Measurements from ENCODE around the gene IGF2.

The IGF2 gene

DNA sequence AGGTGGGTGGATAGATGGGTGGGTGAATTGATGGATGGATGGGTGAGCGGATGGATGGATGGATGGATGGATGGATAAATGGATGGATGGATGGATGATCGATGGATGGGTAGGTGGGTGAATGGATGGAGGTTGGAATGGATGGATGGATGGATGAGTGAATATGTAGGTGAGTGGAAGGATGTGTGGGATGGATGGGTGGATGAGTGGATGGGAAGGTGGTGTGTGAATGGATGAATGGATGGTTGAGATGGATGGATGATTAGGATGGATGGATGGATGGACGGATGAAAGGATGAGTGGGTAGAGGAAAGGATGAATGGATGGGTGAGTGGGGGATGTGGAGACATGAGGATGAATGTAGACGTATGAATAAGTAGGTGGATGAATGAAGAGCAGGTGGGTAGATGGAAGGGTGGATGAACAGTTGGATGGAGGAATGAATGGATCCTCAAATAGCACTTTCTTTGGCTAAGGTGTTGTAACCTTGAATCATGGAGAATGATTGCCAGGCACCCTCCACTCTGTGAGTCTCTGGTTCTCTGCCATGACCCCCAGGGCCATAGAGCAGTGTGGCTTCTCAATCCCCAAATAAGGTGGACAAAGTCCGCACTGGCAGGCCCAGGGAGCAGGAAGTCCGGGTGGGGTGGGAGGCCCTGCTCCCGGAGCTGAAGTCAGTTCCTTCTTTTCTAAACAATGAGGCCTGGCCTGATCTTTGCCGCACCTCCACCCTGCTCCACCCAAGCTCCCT lies 36.9 kb downstream of the IGF2 start:
- Histone ChIP-seq H3K36me3 (ENCODE audit: control insufficient read depth, insufficient read depth, low read length) (no peaks in the 10 kb centered on the region), H3K27me3 (replicated peaks; ENCODE audit: control insufficient read depth, insufficient read depth, low read length) (no peaks in the 10 kb centered on the region; the same call in 1 of the 2 replicates), H3K4me3 (replicated peaks; ENCODE audit: low read depth, low read length) (no peak overlapping the region)
- TF ChIP-seq, protein P1, sequence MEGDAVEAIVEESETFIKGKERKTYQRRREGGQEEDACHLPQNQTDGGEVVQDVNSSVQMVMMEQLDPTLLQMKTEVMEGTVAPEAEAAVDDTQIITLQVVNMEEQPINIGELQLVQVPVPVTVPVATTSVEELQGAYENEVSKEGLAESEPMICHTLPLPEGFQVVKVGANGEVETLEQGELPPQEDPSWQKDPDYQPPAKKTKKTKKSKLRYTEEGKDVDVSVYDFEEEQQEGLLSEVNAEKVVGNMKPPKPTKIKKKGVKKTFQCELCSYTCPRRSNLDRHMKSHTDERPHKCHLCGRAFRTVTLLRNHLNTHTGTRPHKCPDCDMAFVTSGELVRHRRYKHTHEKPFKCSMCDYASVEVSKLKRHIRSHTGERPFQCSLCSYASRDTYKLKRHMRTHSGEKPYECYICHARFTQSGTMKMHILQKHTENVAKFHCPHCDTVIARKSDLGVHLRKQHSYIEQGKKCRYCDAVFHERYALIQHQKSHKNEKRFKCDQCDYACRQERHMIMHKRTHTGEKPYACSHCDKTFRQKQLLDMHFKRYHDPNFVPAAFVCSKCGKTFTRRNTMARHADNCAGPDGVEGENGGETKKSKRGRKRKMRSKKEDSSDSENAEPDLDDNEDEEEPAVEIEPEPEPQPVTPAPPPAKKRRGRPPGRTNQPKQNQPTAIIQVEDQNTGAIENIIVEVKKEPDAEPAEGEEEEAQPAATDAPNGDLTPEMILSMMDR (IDR thresholded peaks at IDR 0.05; ENCODE audit: insufficient read depth, low read length, poor library complexity, severe bottlenecking): no peak
- DNase-seq (ENCODE audit: extremely low read depth, insufficient read length): no peak

DNA sequence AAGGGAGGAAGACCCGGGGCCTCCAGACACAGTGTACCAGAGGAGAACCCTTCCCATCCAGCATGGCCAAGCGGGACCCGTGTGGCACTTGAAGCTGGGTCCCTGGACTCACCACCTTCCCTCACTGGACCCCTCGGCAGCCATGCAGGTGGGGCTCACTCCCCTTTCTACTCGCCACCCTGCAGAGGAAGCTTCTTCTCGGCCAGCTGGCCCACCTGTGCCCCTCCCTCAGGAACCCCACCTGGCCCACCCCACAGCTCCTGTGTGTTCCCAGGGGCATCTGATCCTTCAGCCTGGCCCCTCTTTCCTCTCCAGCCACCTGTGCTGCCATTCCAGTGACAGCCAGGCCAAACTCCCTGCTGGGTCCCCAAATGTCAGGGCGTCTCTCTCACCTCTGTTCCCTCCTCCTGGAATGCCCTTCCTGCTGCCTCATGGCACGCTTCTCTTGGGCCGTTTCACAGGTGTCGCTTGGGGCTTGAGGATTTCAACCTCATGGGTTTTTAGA lies 38.0 kb downstream of the IGF2 start:
- no peaks in the 10 kb centered on the region; the same call in 1 of the 2 replicates for H3K27me3 ChIP-seq (replicated peaks; ENCODE audit: control insufficient read depth, insufficient read depth, low read length)
- H3K36me3 ChIP-seq (ENCODE audit: control insufficient read depth, insufficient read depth, low read length): no peaks in the 10 kb centered on the region
- no peak for DNase-seq (ENCODE audit: extremely low read depth, insufficient read length)
- TF ChIP-seq, protein P1 (IDR thresholded peaks at IDR 0.05; ENCODE audit: insufficient read depth, low read length, poor library complexity, severe bottlenecking): no peak
- H3K4me3 ChIP-seq (replicated peaks; ENCODE audit: low read depth, low read length): no peak overlapping the region

DNA sequence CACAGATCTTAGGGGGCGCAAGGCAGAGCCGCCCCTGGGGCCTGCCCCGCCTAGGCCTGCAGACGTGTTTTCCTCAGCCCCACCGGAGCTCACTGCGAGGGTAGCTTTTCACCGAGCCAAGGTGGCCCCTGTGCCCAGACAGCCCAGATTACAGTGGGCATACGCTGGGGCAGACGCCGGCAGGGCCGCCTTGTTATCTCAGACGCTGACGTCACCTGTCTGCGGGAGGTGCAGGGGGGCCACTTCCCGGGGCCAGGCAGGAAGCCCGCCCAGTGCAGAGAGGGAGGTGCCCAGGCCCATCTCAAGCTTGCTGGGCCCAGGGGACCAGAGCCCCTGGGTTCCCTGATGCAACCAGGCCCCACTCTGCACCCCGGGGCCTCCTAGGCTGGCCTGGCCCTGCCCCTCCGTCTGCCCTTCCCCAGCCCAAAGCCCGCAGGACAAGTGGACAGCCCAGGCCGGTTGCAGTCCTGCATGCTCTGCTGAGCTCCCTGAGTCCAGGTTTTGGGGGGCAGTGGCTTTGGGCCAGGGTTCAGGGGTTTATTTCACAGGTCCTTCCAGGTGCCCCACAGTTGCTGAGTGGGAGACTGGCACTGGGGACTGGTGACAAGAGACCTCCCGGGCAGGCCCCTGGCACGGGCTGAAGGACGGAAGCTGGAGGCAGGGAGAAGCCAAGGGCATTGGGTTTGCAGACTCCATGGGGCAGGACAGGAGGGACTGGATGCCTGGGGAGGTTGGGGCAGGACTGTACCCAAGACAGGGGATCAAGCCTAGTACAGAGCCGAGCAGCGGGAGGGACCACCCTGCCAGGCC lies 38.6 kb downstream of the IGF2 start:
- no peaks in the 10 kb centered on the region; the same call in 1 of the 2 replicates for H3K27me3 ChIP-seq (replicated peaks; ENCODE audit: control insufficient read depth, insufficient read depth, low read length)
- TF ChIP-seq, protein P1 (IDR thresholded peaks at IDR 0.05; ENCODE audit: insufficient read depth, low read length, poor library complexity, severe bottlenecking): no peak
- no peaks in the 10 kb centered on the region for H3K36me3 ChIP-seq (ENCODE audit: control insufficient read depth, insufficient read depth, low read length)
- no peak overlapping the region for H3K4me3 ChIP-seq (replicated peaks; ENCODE audit: low read depth, low read length)
- DNase-seq (ENCODE audit: extremely low read depth, insufficient read length): no peak

DNA sequence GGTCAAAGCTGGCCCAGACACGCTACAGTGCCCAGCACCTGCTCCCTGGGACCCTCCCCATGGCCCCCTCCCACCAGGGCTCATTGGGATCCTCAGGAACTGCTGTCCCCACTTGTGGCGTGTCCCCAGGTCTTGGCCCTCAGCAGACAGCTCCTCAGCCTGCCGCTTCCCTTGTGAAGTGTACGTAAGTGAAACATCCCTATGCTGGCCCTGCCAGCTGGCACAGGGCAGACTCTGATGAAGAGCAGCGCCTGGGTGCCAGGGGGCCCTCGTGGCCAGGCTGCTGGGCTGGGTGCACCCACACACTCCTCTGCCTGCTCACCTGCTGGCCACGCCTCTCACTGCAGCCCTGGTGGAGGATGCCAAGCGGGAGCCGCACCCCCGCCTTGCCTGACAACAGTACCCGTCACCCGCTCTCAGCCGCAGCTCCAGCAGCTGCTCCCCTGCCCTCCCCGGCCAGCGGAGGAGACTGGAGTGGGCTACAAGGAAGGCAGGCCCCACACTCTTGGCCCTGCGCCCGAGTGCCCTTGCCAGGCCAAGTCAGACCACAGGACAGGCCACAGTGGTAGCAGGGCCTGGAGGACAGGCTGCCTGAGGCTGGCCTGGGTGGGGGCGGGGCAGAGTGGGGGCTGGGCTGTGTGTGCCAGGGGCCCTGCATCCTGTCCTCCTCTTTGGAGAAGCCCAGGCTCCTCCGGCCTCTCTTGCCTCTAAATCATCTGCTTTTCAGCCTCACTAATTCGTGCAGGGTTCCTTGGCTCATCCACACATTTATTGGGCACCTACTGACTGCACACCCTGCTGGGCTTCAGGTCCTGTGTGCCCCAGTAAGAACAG lies 39.5 kb downstream of the IGF2 start:
- no peak overlapping the region for H3K4me3 ChIP-seq (replicated peaks; ENCODE audit: low read depth, low read length)
- no peak for DNase-seq (ENCODE audit: extremely low read depth, insufficient read length)
- H3K27me3 ChIP-seq (replicated peaks; ENCODE audit: control insufficient read depth, insufficient read depth, low read length): no peaks in the 10 kb centered on the region; the same call in 1 of the 2 replicates
- H3K36me3 ChIP-seq (ENCODE audit: control insufficient read depth, insufficient read depth, low read length): no peaks in the 10 kb centered on the region
- TF ChIP-seq, protein P1 (IDR thresholded peaks at IDR 0.05; ENCODE audit: insufficient read depth, low read length, poor library complexity, severe bottlenecking): no peak

DNA sequence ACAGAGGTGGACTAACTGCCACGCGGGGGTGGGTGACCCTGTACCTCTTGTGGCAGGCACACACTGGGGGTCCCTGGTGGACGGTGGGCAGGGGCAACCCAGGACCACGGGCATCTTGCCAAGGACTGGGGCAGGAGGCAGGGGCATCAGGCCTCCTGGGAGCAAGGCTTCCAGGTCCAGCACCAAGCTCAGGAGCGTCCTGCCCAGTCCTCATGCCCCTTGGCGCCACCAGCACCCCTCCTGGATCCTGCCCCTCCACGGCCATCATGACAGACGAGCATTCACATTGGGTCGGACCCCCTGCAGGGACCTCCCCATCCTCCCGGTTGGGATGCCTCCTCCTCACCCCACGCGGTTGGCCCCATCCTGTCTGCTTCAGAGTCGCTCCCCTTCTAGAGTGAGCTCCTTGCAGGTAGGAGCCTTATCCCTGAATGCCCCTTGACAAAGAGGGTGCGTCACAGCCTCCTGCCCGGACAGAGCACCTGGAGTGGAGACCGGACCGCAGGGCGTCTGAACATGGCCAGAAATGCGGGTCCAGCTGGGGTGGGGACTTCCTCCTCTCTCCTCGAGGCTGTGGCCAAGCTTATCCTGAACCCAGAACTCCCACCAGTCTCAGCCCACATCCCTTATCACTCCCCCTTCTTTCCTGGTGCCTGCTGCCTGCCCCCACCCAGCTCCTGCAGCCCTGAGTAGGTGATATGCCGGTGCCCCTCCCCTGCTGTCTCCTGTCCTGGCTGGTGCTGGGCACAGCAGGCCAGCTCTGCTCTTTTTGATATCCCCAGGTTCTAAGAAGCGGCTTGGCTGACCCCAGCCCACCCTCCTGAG lies 40.3 kb downstream of the IGF2 start:
- DNase-seq (ENCODE audit: extremely low read depth, insufficient read length): no peak
- no peaks in the 10 kb centered on the region for H3K36me3 ChIP-seq (ENCODE audit: control insufficient read depth, insufficient read depth, low read length)

More for the DNA sequence above, 40.3 kb downstream of the IGF2 start:
- TF ChIP-seq, protein P1 (IDR thresholded peaks at IDR 0.05; ENCODE audit: insufficient read depth, low read length, poor library complexity, severe bottlenecking): no peak
- Histone ChIP-seq H3K27me3 (replicated peaks; ENCODE audit: control insufficient read depth, insufficient read depth, low read length) (no peaks in the 10 kb centered on the region; the same call in 1 of the 2 replicates), H3K4me3 (replicated peaks; ENCODE audit: low read depth, low read length) (no peak overlapping the region)
